Breast epithelium (tissue), 3 donors: Measurements from ENCODE around the gene NNT.

ENCODE experiments used
- POLR2A ChIP-seq: fragments of 450-650 bp; IDR thresholded peaks from one replicate; pipeline ENCODE4 v1.6.1; 2016; ENCODE audit warnings: antibody characterized with exemption, mild to moderate bottlenecking, moderate library complexity
- POLR2AphosphoS5 ChIP-seq, 3 donors: sonication (generic); formaldehyde crosslinking; IDR thresholded peaks; one replicate each; pipeline ENCODE4 v1.6.1; 2017; ENCODE audit warnings: antibody characterized with exemption in 3 of 3
- TF ChIP-seq, protein P1 (sequence below), 3 donors: fragments of 450-650 bp; IDR thresholded peaks; one replicate each; pipeline ENCODE4 v1.5.1; 2016 to 2017; ENCODE audit warnings: antibody characterized with exemption in 3 of 3, mild to moderate bottlenecking in 3 of 3, moderate library complexity in 3 of 3

DNA sequence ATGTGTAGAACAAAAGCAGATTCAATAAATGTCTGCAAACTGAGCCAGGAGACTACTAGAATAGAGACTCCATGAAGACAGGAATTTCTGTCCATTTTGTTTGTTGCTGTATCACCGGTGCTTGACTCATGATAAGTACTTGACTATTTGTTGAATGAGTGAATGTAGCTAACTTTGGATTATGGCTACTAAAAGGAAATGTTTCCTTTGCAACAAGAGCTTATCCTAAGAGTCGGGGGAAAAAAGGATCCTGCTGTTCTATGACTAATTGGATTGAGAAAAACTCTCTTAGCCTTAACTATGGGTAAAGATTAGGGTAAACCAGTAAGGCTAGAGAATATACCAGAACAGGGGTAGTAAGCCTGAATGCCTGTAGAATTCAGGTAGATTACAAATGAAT is 49.6 kb upstream of the NNT start:
- TF ChIP-seq POLR2A: no peak
- TF ChIP-seq, protein P1, sequence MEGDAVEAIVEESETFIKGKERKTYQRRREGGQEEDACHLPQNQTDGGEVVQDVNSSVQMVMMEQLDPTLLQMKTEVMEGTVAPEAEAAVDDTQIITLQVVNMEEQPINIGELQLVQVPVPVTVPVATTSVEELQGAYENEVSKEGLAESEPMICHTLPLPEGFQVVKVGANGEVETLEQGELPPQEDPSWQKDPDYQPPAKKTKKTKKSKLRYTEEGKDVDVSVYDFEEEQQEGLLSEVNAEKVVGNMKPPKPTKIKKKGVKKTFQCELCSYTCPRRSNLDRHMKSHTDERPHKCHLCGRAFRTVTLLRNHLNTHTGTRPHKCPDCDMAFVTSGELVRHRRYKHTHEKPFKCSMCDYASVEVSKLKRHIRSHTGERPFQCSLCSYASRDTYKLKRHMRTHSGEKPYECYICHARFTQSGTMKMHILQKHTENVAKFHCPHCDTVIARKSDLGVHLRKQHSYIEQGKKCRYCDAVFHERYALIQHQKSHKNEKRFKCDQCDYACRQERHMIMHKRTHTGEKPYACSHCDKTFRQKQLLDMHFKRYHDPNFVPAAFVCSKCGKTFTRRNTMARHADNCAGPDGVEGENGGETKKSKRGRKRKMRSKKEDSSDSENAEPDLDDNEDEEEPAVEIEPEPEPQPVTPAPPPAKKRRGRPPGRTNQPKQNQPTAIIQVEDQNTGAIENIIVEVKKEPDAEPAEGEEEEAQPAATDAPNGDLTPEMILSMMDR (IDR thresholded peaks at IDR 0.05): no peak
- TF ChIP-seq POLR2AphosphoS5 (IDR thresholded peaks at IDR 0.05): no peak
